ENCODE measurements around the gene LRRIQ1.
"Not testable (repeated sequence)": the region's sequence is repeated elsewhere in the genome, so short reads cannot be mapped to it uniquely, and the experiment has no call there.

LRRIQ1 gene

GRCh38 chr12:85036234-85036707 lies at the start of gene LRRIQ1, which contains the start of gene TSPAN19:
LRRIQ1 (plus strand) TSS chr12:85036351; CDS start chr12:85038177, 1,826 bp downstream.
TSPAN19 (minus strand) TSS chr12:85036277; CDS start chr12:85029946, 6,331 bp downstream.
- peak; percentile 95 for DNase-seq (ENCODE audit: low spot score)

DNA sequence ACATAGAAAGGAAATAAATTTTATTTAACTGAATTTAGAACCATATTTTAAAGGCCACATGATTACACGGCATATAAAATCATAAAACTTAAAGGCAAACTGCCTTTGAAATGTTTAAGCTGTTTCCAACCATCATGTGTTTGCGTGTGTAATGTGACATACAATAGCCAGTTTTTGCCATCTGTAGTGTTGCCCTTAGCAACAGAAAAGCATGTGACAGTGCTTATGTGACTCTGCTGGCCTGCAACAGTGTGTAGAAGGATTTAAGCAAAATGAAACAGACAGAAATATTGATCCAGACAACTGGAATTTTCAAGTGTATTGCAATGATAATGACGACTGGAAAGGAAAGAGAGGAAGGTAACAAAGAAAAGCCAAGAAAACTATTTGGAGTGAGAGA lies 49.6 kb upstream of the LRRIQ1 start:
- DNase-seq (ENCODE audit: low spot score) = no peak

DNA sequence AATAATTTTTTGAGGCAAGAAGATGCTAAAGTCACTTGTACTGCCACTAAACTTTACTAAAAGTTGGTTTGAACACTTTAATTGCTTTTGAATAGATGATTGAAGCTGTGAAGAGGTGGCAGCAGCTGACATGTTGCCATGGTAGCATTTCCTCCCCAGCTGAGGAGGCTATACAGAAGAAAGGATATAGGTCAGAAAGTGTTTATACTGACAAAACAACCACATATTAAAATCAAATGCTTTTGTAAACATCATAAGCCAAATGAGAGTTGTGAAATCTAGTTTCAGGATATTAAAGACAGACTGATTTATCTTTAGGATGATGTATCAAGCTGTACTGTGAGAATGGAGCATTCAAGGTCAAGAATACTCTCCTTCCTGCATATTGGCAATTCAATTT lies 41.7 kb upstream of the LRRIQ1 start:
- DNase-seq (ENCODE audit: low spot score) = no peak

GRCh38 chr12:84995641-84996040 lies 40.5 kb upstream of the LRRIQ1 start:
- no peak for DNase-seq (ENCODE audit: low spot score)

GRCh38 chr12:84996759-84997158 lies 39.4 kb upstream of the LRRIQ1 start:
- DNase-seq (ENCODE audit: low spot score) = no peak

DNA sequence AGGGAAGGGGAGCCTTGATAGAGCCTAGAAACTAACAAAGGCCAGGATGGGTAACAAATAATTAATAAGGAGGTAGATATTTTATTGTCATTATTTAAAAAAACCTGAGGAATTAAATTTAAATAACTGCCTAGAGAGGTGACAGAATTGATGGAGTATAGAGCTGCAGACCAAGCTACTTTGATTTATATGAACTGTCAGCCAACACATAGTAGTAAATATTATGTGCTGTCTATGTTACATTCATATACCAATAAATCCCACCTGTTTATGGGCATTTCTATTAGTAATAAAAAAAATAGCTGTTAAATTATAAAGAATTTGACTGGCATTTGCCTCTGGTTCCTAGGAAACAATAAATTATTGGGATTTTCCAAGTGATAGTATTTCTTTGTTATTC lies 37.8 kb upstream of the LRRIQ1 start:
- no peak for DNase-seq (ENCODE audit: low spot score)

DNA sequence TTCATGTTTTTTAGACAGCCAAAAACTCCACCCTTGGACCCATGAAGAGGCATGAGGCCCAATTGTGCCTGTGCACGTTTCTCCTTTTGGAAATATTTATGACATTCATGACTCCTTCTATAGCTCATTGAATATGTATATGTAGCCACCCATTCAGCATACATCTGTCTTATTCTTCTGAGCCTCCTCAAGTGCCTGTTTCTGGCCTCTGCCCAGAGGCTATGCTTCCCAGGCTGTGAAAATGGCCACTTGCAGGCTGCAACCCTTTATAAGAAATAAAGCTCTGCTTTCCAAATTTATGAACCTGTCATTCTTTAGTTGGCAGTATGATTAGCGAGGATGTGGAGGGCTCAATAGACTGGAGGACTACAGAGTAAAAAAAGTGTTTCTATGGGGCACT lies 35.4 kb upstream of the LRRIQ1 start:
- no peak for DNase-seq (ENCODE audit: low spot score)

- DNase-seq (ENCODE audit: low spot score) = no peak
Measured at GRCh38 chr12:85002778-85003296, 33.3 kb upstream of the LRRIQ1 start.

GRCh38 chr12:85004204-85004603 lies 31.9 kb upstream of the LRRIQ1 start:
- DNase-seq (ENCODE audit: low spot score) = no peak

DNA sequence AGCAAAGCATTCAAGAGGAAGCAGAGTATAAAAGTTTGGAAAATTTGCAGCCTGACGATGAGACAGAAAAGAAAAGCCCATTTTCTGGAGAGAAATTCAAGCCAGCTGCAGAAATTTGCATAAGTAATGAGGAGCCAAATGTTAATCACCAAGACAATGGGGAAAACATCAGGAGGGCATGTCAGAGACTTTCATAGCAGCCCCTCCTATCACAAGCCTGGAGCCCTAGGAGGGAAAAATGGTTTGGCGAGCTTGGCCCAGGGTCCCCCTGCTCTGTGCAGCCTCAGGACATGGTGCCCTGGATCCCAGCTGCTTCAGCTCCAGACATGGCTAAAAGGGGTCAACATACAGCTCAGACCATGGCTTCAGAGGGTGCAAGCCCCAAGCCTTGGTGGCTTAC lies 31.1 kb upstream of the LRRIQ1 start:
- DNase-seq (ENCODE audit: low spot score) = not testable (repeated sequence)

GRCh38 chr12:85005615-85006014 lies 30.5 kb upstream of the LRRIQ1 start:
- DNase-seq (ENCODE audit: low spot score) = no peak

- DNase-seq (ENCODE audit: low spot score) = no peak
Measured at GRCh38 chr12:85006206-85006605, 29.9 kb upstream of the LRRIQ1 start.

DNA sequence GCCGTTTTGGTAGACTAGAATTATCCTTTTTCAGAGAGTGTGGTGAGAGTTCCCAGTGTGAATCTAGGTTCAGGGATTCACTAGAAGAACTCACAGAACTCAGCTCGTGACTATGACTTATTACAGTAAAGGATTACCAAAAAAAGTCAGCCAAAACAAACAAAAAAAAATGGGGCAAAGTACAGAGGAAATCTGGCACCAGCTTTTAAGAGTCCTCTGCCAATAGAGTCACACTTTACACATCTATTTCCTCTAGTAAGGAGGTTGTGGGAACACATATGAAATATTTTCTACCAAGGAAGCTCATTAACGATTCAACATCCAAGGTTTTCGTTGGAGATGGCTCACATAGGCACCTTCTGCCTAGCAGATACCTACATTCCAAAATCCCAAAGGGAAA lies 28.3 kb upstream of the LRRIQ1 start:
- DNase-seq (ENCODE audit: low spot score) = no peak

DNA sequence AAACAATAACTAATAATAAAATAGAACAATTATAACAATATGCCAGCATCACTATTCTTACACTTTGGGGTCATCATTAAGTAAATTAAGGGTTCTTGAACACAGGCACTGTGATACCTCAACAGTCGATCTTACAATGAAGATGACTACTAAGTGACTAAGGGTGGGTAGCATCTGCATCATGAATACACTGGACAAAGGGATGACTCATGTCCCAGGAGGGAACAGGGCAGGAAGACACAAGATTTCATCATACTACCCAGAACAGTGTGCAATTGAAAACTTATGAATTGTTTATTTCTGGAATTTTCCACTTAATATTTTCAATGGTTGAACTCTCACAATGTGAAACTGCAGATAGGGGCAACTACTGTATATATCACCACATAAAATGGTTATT lies 19.7 kb upstream of the LRRIQ1 start:
- no peak for DNase-seq (ENCODE audit: low spot score)

DNA sequence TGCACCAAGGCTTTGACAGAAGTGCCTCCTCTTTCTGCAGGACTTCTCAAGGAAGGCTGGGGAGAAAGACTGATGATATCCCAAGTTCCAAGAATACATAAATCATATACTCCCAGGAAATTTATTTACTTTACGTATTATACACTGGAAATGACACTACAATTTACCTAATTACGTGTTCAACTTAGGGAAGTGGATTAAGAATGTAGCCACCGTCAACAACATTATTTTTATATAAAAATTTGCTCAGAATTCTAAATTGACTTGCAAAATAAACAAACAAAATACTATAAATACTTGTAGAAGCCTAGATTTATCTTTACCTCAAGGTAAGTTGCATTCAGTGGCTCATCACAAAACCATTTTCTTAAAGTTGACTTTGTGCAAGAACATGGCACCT lies 19.0 kb upstream of the LRRIQ1 start:
- no peak for DNase-seq (ENCODE audit: low spot score)

DNA sequence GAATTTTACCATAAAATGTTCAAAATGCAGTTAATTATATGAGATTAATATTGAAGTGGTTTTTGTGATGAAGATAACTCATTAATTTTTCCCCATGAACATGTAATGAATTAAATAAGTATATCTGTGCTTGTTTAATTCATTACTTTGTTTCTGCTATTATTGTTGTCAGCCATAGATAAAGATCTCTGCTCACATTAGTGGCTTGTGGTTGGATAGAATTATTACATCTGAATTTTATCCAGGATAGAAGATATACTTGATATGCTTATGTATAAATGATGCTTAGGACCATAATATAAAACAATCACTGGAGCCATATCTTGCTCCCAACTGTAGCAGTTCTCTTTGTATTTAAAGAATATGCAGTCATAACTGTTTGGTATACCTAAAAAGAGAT lies 18.5 kb upstream of the LRRIQ1 start:
- no peak for DNase-seq (ENCODE audit: low spot score)

DNA sequence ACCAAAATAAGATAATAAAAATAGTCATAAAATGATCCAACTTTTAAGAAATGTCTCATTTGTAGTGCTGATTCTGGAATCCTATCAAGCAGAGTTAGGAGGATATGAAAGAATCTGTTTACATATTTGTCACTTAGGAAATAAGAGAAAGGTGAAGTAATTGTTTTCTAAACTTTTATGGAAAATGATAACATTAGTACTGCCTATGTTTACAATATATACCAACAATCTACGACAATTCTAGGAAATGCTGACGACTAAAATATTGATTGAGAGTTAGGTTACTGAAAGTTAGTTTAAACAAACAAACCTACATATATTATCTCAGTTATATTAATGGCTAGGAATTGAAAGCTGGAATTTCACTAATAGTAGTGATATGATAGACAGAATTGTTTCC lies 18.1 kb upstream of the LRRIQ1 start:
- DNase-seq (ENCODE audit: low spot score) = no peak

GRCh38 chr12:85029456-85029855 lies 6.7 kb upstream of the LRRIQ1 start:
- no peak for DNase-seq (ENCODE audit: low spot score)

- DNase-seq (ENCODE audit: low spot score) = no peak
Measured at GRCh38 chr12:85036733-85037132, 582 bp downstream of the LRRIQ1 start.

- no peak for DNase-seq (ENCODE audit: low spot score)
Measured at GRCh38 chr12:85041395-85041794, 5.2 kb downstream of the LRRIQ1 start.

- no peak for DNase-seq (ENCODE audit: low spot score)
Measured at GRCh38 chr12:85043829-85044228, 7.7 kb downstream of the LRRIQ1 start.

DNA sequence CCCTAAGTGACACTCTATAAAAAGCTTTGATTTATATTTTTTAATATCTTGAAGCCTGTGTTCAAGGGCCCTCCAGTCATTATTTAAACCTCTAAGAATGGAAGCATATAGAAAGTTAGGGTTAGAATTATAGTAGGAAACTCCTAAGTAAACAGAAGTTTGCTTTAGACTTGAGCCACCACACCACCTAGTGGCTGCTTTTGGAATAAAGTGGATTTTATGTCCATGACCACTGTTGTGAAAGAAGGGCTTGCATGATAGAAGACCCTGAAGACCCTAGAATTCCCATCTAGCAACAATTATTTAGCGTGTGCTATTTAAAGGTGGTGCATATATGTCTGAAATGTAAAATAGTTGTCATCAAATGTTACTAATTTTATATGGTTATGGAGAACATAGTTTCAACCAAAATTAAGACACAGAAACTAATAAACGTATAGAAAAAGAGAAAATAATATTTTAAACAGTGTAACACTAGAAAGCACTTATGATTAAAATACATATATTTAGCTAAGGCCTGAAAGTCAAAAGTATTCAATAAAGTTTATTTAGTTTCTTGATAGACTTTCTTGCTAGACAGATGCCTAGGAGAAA lies 21.3 kb downstream of the LRRIQ1 start:
- no peak for DNase-seq (ENCODE audit: low spot score)

DNA sequence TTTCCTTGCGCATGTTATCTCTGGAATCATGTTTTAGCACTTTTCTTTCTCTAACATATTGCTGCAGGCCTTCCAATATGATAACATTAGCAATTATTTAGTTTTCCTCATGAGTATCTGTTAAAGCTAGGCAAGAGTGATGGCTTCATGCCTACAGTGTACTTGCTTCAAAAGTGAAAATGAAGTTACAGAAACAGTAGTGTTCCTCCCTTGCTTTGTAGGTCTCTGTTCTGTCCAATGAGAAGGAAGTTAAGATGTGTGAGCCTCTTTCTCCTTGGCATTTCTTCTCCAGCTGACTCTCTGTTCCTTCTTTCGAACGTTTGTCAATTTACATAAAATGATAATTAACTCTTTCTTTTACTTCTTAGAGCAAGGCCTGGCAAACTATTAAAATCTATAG lies 22.2 kb downstream of the LRRIQ1 start:
- DNase-seq (ENCODE audit: low spot score) = no peak

- no peak for DNase-seq (ENCODE audit: low spot score)
Measured at GRCh38 chr12:85059594-85059993, 23.4 kb downstream of the LRRIQ1 start.
